Measurements from ENCODE around the gene PPP1R9A.

PPP1R9A gene

GRCh38 chr7:94907026-94907810 lies at the start of gene PPP1R9A:
TSS of gene PPP1R9A (plus strand) at chr7:94907594. CDS start at chr7:94910114, 2,520 bp downstream.
- peak within 1 kb of the TSS; percentile 88 for H2AFZ ChIP-seq (ENCODE audit: low read length, unreplicated experiment)
- peak within 1 kb of the TSS; percentile 77 for H3K4me3 ChIP-seq (ENCODE audit: low read depth, low read length)
- H3K36me3 ChIP-seq (ENCODE audit: insufficient read depth, low read length) = no peaks in the 10 kb centered on the region
- no peaks in the 10 kb centered on the region for H3K4me1 ChIP-seq (ENCODE audit: control insufficient read depth, insufficient read depth, low read length, unreplicated experiment)
- peaks cover 19% of the 10 kb centered on the region; the same call in 1 of the 2 replicates for H3K27me3 ChIP-seq (ENCODE audit: insufficient read depth, low read length)
- H3K79me2 ChIP-seq (ENCODE audit: control insufficient read depth, insufficient read depth, low read length, unreplicated experiment) = no peaks in the 10 kb centered on the region
- H3K27ac ChIP-seq (ENCODE audit: low read depth, low read length) = no peak within 1 kb of the TSS

DNA sequence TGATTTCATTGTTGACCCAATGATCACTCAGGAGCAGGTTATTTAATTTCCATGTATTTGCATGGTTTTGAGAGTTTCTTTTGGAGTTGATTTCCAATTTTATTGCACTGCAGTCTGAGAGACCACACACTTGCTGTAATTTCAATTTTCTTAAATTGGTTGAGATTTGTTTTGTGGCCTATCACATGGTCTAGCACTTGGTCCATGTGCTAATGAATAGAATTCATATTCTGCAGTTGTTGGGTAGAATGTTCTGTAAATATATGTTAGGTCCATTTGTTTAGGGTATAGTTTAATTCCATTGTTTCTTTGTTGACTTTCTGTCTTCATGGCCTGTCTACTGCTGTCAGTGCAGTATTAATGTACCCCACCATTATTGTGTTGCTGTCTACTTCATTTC lies 36.3 kb upstream of the PPP1R9A start:
- H3K4me3 ChIP-seq (ENCODE audit: low read depth, low read length) = no peak overlapping the region
- H3K36me3 ChIP-seq (ENCODE audit: insufficient read depth, low read length) = no peaks in the 10 kb centered on the region
- H3K27me3 ChIP-seq (ENCODE audit: insufficient read depth, low read length) = no peaks in the 10 kb centered on the region
- no peaks in the 10 kb centered on the region for H3K79me2 ChIP-seq (ENCODE audit: control insufficient read depth, insufficient read depth, low read length, unreplicated experiment)
- no peaks in the 10 kb centered on the region for H3K4me1 ChIP-seq (ENCODE audit: control insufficient read depth, insufficient read depth, low read length, unreplicated experiment)
- no peak overlapping the region for H2AFZ ChIP-seq (ENCODE audit: low read length, unreplicated experiment)
- H3K27ac ChIP-seq (ENCODE audit: low read depth, low read length) = no peak overlapping the region

GRCh38 chr7:94873239-94873638 lies 34.2 kb upstream of the PPP1R9A start:
- H2AFZ ChIP-seq (ENCODE audit: low read length, unreplicated experiment) = no peak overlapping the region
- no peaks in the 10 kb centered on the region for H3K4me1 ChIP-seq (ENCODE audit: control insufficient read depth, insufficient read depth, low read length, unreplicated experiment)
- H3K4me3 ChIP-seq (ENCODE audit: low read depth, low read length) = no peak overlapping the region

GRCh38 chr7:94874036-94874785 lies 33.2 kb upstream of the PPP1R9A start:
- no peak overlapping the region for H3K4me3 ChIP-seq (ENCODE audit: low read depth, low read length)
- H3K79me2 ChIP-seq (ENCODE audit: control insufficient read depth, insufficient read depth, low read length, unreplicated experiment) = no peaks in the 10 kb centered on the region
- no peaks in the 10 kb centered on the region for H3K36me3 ChIP-seq (ENCODE audit: insufficient read depth, low read length)
- H3K4me1 ChIP-seq (ENCODE audit: control insufficient read depth, insufficient read depth, low read length, unreplicated experiment) = no peaks in the 10 kb centered on the region
- H3K27me3 ChIP-seq (ENCODE audit: insufficient read depth, low read length) = peaks cover 3% of the 10 kb centered on the region; the same call in 1 of the 2 replicates
- no peak overlapping the region for H3K27ac ChIP-seq (ENCODE audit: low read depth, low read length)
- H2AFZ ChIP-seq (ENCODE audit: low read length, unreplicated experiment) = no peak overlapping the region

More at GRCh38 chr7:94873239-94873638, 34.2 kb upstream of the PPP1R9A start:
- Histone ChIP-seq H3K27ac (ENCODE audit: low read depth, low read length) (no peak overlapping the region), H3K79me2 (ENCODE audit: control insufficient read depth, insufficient read depth, low read length, unreplicated experiment) (no peaks in the 10 kb centered on the region), H3K36me3 (ENCODE audit: insufficient read depth, low read length) (no peaks in the 10 kb centered on the region), H3K27me3 (ENCODE audit: insufficient read depth, low read length) (peaks cover 1% of the 10 kb centered on the region; the same call in 1 of the 2 replicates)

GRCh38 chr7:94875201-94875600 lies 32.2 kb upstream of the PPP1R9A start:
- no peaks in the 10 kb centered on the region for H3K36me3 ChIP-seq (ENCODE audit: insufficient read depth, low read length)
- H3K4me1 ChIP-seq (ENCODE audit: control insufficient read depth, insufficient read depth, low read length, unreplicated experiment) = no peaks in the 10 kb centered on the region
- peaks cover 3% of the 10 kb centered on the region; the same call in 1 of the 2 replicates for H3K27me3 ChIP-seq (ENCODE audit: insufficient read depth, low read length)
- no peak overlapping the region for H2AFZ ChIP-seq (ENCODE audit: low read length, unreplicated experiment)
- no peaks in the 10 kb centered on the region for H3K79me2 ChIP-seq (ENCODE audit: control insufficient read depth, insufficient read depth, low read length, unreplicated experiment)
- no peak overlapping the region for H3K27ac ChIP-seq (ENCODE audit: low read depth, low read length)
- H3K4me3 ChIP-seq (ENCODE audit: low read depth, low read length) = no peak overlapping the region

DNA sequence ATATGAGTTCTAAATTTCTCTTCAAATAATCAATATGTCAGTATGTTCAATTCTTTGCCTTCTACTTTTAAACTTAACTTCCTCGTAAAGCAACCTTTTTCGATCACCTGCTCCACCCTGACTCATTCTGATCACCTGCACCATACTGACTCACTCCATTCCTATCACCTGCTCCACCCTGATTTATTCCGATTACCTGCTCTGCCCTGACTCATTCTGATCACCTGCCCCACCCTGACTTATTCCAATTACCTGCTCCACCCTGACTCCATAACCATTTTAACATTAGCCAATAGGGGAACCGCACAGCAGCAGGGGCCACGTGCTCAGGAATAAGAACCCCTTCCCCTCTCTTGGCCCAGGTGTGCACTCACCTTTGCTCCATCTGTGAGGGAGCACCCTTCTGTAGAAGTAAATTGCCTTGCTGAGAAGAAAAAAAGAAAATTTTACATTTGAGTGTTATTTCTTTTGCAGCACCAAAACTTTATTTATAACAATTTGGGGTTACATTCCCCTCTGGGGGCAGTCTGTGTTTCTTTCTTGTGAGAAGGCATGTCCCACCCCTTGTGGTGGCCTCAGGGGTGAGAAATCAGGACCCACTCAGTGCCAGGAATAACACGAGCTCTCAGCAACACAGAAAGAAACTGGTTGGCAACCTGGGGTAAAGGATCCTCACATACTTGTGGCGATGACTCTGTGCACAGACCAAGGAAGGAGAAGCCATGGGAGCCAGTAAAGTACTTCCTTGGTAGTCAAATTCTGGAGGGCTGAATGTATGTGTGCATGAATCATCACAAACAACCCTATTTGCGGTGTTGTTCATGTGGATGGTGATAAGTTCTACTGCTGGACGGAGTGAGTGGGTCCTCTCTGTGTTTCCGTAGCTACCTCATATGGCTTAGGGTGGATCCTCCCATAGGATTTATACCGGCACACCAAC lies 29.4 kb upstream of the PPP1R9A start:
- H3K27ac ChIP-seq (ENCODE audit: low read depth, low read length) = no peak overlapping the region
- H3K4me1 ChIP-seq (ENCODE audit: control insufficient read depth, insufficient read depth, low read length, unreplicated experiment) = no peaks in the 10 kb centered on the region
- H3K27me3 ChIP-seq (ENCODE audit: insufficient read depth, low read length) = peaks cover 9% of the 10 kb centered on the region
- H2AFZ ChIP-seq (ENCODE audit: low read length, unreplicated experiment) = no peak overlapping the region
- H3K79me2 ChIP-seq (ENCODE audit: control insufficient read depth, insufficient read depth, low read length, unreplicated experiment) = no peaks in the 10 kb centered on the region
- H3K4me3 ChIP-seq (ENCODE audit: low read depth, low read length) = no peak overlapping the region
- no peaks in the 10 kb centered on the region for H3K36me3 ChIP-seq (ENCODE audit: insufficient read depth, low read length)

DNA sequence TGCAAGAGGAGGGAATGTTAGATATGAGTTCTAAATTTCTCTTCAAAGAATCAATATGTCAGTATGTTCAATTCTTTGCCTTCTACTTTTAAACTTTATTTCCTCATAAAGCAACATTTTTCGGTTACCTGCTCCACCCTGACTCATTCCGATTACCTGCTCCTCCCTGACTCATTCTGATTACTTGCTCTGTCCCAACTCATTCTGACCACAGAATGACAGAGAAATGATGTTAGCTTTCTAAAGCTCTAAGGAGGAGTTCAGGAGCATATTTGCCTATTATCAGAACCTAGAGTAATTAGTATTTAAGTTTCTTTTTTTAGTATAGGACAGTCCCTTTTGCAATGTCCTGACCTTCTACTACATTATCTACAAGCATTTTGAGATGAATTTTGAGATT lies 24.5 kb upstream of the PPP1R9A start:
- Histone ChIP-seq H2AFZ (ENCODE audit: low read length, unreplicated experiment) (no peak overlapping the region), H3K4me1 (ENCODE audit: control insufficient read depth, insufficient read depth, low read length, unreplicated experiment) (no peaks in the 10 kb centered on the region), H3K36me3 (ENCODE audit: insufficient read depth, low read length) (no peaks in the 10 kb centered on the region), H3K27me3 (ENCODE audit: insufficient read depth, low read length) (peaks cover 17% of the 10 kb centered on the region), H3K27ac (ENCODE audit: low read depth, low read length) (no peak overlapping the region), H3K79me2 (ENCODE audit: control insufficient read depth, insufficient read depth, low read length, unreplicated experiment) (no peaks in the 10 kb centered on the region), H3K4me3 (ENCODE audit: low read depth, low read length) (no peak overlapping the region)

- Histone ChIP-seq H3K4me3 (ENCODE audit: low read depth, low read length) (no peak overlapping the region), H3K27me3 (ENCODE audit: insufficient read depth, low read length) (peaks cover 14% of the 10 kb centered on the region), H3K79me2 (ENCODE audit: control insufficient read depth, insufficient read depth, low read length, unreplicated experiment) (no peaks in the 10 kb centered on the region), H2AFZ (ENCODE audit: low read length, unreplicated experiment) (no peak overlapping the region), H3K36me3 (ENCODE audit: insufficient read depth, low read length) (no peaks in the 10 kb centered on the region), H3K27ac (ENCODE audit: low read depth, low read length) (no peak overlapping the region), H3K4me1 (ENCODE audit: control insufficient read depth, insufficient read depth, low read length, unreplicated experiment) (no peaks in the 10 kb centered on the region)
Measured at GRCh38 chr7:94883616-94884015, 23.8 kb upstream of the PPP1R9A start.

GRCh38 chr7:94888551-94888950 lies 18.8 kb upstream of the PPP1R9A start:
- no peaks in the 10 kb centered on the region for H3K4me1 ChIP-seq (ENCODE audit: control insufficient read depth, insufficient read depth, low read length, unreplicated experiment)
- H3K27ac ChIP-seq (ENCODE audit: low read depth, low read length) = no peak overlapping the region
- H3K79me2 ChIP-seq (ENCODE audit: control insufficient read depth, insufficient read depth, low read length, unreplicated experiment) = no peaks in the 10 kb centered on the region
- H3K4me3 ChIP-seq (ENCODE audit: low read depth, low read length) = no peak overlapping the region
- H2AFZ ChIP-seq (ENCODE audit: low read length, unreplicated experiment) = no peak overlapping the region
- H3K36me3 ChIP-seq (ENCODE audit: insufficient read depth, low read length) = no peaks in the 10 kb centered on the region
- H3K27me3 ChIP-seq (ENCODE audit: insufficient read depth, low read length) = peaks cover 3% of the 10 kb centered on the region; the same call in 1 of the 2 replicates

DNA sequence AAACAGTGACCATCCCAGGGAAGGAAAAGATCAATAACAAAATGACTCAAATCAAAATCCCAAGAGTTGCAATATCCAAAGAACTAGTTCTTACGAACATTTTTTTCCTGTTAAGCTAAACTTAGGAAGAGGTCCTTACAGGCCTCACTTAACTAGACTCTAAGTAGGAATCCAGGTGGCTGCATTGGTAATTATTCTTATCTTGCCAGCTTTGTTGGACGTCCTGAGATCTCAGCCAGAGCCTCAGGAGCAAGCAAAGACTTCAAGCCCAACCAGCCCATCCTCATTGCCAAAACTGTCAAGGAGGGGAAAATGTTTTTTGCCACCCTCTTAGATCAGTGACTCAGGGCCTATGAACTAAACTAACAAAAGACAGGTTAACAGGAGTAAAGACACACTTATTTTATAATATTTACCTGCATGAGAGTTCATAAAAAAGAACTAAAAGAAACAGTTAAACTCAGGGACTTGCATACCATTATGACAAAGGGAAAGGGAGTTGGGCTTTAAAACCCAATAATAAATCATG lies 18.3 kb upstream of the PPP1R9A start:
- no peak overlapping the region for H3K4me3 ChIP-seq (ENCODE audit: low read depth, low read length)
- no peaks in the 10 kb centered on the region for H3K79me2 ChIP-seq (ENCODE audit: control insufficient read depth, insufficient read depth, low read length, unreplicated experiment)
- H3K36me3 ChIP-seq (ENCODE audit: insufficient read depth, low read length) = no peaks in the 10 kb centered on the region
- H2AFZ ChIP-seq (ENCODE audit: low read length, unreplicated experiment) = no peak overlapping the region
- no peaks in the 10 kb centered on the region for H3K4me1 ChIP-seq (ENCODE audit: control insufficient read depth, insufficient read depth, low read length, unreplicated experiment)
- H3K27me3 ChIP-seq (ENCODE audit: insufficient read depth, low read length) = no peaks in the 10 kb centered on the region; the same call in 1 of the 2 replicates
- no peak overlapping the region for H3K27ac ChIP-seq (ENCODE audit: low read depth, low read length)
